ENCODE measurements around the gene C1orf232.

Gene C1orf232

GRCh38 chr1:26122988-26123973 is 45.5 kb downstream of the C1orf232 start:
- peak; percentile 48 for DNase-seq

GRCh38 chr1:26121854-26122773 is 46.6 kb downstream of the C1orf232 start:
- DNase-seq, result no peak

GRCh38 chr1:26119892-26120608 is 48.7 kb downstream of the C1orf232 start:
- no peak for DNase-seq

- no peak for DNase-seq
Observed at GRCh38 chr1:26114165-26114927, 54.4 kb downstream of the C1orf232 start.

Measured in EL (cell line).